ENCODE data around the gene OGFOD2.

Gene OGFOD2

DNA sequence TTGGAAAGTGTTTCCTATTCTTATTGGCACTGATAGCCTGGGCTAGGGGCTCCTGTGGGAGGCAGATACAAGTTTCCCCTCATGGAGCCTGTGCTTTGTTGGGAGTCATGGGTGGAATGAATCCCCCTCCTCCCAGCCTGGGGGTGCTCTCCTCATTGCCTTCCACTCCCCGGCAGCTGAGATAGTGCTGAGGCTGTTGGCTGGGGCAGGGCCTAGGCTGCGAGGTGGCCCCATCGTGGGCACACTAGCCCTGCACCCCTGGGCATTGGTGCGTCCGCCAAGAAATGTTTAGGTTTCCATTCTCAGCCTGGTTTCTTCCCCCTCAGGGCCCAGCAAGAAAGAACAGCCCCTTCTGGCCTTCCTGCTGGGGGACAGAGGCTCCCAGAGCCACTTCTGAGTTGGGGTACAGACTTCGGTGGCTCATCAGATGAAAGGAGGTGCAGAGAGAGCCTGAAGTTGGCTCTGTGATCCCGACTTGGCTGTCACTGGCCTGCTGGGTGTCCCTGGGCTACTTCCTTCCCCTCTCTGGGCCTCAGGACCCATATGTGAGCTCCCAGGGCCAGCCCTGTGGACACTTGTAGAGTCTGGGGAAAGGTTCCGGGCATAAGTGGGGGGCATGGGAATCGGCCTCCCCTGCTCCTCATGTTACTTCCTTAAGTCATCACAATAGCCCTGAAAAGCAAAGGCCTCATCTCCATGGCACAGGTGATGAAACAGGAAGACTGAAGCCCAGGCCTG, 2.8 kb downstream of the OGFOD2 start:
- DNase-seq = no peak

DNA sequence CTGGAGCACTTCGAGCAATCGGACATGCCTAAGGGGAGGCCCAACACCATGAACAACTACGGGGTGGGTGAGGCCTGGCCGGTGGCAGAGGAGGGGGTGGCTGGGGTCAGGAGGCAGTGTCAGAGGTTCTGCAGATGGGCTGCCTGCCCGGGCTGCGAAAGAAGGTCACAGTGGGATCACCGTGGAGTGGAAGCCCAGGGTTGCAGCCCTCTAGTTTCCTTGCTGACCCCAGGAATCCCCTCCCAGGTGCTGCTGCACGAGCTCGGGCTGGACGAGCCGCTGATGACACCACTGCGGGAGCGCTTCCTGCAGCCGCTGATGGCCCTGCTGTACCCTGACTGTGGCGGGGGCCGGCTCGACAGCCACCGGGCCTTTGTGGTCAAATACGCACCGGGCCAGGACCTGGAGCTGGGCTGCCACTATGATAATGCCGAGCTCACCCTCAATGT, 3.5 kb downstream of the OGFOD2 start:
- DNase-seq = no peak

DNA sequence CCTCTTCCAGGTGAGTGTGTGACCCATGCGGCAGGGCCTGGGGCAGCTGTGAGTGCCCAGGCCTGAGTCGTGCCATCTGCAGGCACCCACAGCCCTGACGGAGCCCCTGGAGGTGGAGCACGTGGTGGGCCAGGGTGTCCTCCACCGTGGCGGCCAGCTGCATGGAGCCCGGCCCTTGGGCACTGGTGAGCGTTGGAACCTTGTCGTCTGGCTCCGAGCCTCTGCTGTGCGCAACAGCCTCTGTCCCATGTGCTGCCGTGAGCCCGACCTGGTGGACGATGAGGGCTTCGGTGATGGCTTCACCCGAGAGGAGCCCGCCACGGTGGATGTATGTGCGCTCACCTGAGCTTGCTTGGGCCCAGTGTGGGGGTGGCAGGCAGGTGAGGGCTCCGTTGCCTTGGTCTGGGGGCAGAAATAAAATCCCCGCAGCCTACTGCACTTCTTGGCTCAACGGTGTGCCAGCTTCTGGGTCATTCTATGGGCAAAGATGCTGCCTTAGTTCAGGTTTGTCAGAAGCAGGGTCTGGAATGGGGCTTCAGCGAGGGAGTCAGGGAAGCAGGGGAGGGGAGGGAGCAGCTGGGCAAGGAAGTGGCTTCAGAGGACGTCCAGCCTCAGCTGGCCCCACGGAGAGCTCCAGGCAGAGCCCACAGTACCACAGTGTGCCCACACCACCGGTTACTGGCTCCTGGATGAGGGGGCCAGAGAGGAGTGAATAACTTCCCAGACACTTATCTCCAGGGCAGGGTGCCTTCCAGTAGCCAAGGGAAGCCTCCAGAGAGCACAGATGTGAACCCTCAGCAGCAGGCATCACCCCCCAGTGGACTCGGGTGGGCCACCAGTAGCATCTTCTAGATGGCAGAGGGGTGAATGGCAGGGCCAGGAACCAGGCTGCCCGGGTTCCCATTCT, 4.2 kb downstream of the OGFOD2 start:
- no peak for DNase-seq

DNA sequence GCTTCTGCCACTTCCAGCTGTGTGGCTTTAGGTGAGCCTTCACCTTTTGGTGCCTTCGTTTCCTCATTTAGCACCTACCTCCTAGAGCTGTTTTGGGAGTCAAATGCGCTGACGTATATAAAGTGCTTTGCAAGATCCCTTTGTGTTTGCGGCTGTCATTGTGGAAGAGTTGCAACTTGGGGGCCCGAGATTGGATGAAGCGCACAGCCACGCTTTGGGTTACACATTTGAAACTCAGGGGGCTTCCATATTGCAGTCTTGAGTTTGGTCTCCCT, 4.8 kb downstream of the OGFOD2 start:
- DNase-seq = no peak

DNA sequence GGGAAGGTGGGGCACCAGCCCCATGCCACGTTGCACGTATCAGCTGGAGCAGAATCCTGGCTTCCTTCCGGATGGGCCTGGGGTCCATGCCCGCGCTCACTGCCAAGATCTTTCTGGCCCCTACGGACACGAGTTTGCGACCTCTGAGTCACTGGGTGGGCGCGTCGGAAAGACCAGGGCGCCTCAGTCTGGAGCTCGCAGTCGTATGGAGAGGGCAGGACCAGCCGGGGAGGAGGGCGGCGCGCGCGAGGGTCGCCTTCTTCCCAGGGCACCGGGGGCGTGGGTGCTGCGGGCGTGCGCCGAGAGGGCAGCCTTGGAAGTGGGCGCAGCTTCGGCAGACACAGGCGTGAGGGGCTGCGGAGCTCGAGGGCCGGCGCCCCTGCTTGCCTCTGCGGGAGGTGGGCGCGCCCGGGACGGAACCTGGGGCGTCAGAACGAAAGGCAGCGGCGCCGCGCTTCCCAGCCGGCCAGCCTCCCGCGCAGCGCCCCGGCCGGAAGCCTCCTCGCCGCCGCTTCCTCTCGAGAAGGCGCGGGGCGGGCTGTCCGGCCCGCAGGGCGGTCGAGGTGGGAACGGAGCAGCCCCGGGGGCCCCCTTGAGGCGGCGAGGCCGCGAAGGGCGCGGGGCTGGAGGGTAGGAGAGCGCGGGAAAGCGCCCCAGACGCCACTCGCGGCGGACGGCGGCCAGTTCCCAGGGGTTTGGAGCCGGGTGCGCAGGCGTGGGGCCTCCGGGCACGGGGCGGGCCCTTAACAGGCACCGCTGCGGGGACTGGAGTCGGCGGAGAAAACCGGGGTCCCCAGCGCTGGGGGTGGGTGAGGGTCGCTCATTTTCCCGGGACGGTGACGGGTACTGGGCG, 5.4 kb downstream of the OGFOD2 start, which contains the start of gene ARL6IP4:
TSS of gene ARL6IP4 (plus strand) at position 499 of the 853 bp plus-strand sequence. CDS start 459 bp downstream, outside the sequence.
- peak; percentile 40 for DNase-seq

DNA sequence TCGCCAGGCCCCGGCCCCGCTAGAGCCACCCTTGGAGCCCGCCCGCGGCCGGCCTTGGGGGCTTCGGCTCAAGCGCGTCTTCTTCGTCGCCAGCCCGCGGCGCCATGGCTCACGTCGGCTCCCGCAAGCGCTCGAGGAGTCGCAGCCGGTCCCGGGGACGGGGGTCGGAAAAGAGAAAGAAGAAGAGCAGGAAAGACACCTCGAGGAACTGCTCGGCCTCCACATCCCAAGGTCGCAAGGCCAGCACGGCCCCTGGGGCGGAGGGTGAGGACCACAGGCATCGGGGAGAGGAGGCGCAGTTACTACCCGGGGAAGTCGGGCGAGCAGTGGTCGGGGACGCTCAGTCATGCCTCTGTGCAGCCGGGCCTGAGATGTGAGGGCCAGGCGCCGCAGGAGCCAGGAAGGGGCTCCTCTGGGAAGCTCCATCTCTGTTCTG, 6.0 kb downstream of the OGFOD2 start:
- DNase-seq = no peak

DNA sequence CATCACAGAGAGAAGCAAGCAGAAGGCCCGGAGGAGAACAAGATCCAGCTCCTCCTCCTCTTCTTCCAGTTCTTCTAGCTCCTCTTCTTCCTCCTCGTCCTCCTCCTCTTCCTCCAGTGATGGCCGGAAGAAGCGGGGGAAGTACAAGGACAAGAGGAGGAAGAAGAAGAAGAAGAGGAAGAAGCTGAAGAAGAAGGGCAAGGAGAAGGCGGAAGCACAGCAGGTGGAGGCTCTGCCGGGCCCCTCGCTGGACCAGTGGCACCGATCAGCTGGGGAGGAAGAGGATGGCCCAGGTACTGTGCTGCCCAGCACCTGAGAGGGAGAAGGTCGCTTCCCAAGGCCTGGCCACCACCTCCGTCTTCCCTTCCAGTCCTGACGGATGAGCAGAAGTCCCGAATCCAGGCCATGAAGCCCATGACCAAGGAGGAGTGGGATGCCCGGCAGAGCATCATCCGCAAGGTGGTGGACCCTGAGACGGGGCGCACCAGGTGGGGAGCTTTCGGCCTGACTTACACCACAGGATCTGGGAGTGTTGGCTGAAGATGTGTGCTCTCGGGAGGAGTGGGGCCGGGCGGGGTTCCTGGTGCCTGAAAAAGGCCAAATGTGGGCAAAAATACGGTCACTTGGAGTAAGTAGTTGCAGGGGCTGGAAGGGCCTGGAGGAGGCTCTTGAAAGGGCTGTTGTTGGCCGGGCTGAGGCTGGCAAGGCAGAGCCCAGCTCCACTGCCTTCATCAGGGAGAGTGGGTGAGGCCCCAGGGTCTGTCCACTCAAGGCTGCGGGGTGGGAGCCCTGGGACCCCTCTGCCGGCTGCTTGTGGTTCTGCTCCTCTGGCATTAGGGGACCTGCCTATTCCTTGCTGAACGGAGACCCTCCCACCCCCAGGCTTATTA, 6.8 kb downstream of the OGFOD2 start:
- no peak for DNase-seq

DNA sequence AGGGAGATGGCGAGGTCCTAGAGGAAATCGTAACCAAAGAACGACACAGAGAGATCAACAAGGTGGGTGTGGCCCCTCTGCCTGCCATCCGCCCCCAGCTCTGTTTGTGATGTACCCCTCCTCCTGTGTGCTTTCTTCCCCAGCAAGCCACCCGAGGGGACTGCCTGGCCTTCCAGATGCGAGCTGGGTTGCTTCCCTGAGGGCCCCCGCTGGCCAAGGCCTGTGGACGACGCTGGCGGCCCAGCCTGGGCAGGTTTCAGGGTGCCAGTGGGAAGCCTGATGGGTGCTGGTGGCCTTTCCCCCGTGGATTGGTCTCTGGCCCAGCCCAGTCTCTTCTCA, 7.4 kb downstream of the OGFOD2 start:
- DNase-seq = no peak

DNA sequence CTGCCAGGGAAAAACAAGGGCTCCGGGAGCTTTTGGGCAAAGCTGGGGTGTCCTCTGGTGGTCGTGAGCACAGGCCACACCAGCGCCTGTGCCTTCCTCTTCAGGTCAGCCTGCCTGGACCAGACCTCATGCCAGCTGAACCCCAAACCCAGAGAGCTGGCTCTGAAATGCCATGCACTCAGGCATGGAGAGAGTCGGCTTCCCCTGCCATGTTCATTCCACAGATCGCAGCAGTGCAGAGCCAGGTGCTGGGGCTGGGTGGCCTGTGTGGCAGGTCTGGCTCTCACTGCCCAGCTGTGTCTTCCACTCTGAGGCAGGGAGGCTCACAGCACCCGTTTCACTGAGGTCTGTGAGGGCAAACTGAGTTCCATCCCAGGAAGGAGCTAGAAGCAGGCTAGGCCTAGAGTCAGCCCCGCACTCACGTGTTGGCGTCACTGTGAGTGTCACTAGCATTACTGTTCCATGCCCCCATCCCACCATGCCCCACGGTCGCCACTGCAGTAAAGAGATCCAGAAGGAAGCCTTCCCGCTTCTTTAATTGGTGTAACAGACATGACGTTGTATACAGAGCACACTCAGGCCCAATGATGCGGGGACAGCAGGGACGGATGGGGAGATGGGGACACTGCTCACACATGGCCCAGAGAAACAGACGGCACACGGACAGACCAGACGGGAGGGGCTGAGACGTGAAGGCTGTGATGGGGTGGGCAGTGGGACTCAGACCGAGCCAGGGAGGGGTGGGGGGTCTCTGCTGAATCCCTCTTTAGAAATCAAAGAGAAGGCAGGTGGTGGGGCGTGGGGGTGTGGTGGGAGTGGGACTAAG, 8.1 kb downstream of the OGFOD2 start:
- no peak for DNase-seq

DNA sequence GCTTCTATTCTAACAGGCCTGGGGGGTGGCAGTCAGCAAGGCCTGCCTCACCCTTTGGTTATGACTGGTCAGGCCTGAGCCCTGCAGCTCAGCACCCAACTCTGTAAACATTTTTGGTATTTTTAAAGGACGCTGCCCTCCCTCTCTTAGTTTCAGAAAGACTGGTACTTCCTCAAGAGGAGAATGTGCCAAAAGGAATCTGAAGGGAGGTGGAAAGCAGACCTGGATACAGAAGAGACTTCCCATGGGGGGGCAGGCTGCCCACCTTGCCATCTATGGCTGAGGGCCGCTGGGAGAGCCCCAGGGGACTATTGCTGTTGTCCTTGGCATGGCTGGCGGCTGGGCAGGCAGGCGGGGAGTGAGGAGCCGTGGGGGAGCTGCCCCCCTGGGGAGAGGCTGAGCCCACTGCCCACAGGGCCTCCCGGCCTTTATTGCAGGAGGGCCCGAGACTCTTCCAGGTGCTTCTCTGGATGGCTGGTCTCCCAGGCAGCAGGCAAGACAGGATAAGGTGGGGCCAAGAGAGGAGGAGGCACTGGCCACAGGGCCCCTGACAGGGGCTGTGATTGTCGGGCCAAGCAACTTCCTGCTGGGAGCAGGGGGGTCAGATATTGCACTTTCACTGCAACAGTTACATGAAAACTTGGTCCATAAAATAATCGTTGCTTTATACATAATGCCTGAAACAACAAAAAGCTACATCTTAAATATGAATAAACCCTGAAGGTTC, 8.9 kb downstream of the OGFOD2 start:
- DNase-seq = no peak

DNA sequence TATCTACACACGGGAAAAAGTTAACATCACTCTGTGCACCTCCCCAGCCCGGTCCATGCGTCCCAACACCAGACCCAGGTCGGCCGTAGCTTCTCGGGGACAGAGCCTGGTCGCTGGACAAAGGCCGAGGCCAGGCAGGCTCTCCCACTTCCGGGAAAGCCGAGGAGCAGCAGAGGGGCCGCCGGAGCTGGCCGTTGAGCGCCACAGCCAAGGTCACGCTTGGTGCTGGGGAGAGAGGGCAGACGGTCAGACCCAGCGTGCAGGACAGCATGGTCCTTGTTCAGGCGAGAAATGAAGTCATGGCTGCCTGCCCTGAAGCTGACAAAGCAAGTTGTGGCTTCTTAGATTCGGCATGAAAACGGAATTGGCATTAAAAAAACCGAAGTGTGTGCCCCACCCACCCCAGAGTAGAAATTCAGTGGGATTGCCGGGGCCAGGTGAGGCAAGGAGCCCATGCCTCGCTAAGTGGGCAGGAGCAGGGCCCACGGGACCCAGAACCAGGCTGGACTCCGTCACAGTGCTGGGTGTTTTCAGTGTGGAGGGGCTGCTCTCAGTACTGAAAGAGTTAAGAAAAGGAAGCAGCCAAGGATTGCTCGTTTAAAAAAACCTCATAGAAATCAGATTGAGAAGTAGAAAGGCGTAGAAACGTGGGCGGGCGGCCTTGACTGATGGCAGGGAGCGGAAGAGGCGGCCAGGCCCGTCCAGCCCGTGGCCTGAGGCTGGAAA, 9.7 kb downstream of the OGFOD2 start:
- DNase-seq = no peak

DNA sequence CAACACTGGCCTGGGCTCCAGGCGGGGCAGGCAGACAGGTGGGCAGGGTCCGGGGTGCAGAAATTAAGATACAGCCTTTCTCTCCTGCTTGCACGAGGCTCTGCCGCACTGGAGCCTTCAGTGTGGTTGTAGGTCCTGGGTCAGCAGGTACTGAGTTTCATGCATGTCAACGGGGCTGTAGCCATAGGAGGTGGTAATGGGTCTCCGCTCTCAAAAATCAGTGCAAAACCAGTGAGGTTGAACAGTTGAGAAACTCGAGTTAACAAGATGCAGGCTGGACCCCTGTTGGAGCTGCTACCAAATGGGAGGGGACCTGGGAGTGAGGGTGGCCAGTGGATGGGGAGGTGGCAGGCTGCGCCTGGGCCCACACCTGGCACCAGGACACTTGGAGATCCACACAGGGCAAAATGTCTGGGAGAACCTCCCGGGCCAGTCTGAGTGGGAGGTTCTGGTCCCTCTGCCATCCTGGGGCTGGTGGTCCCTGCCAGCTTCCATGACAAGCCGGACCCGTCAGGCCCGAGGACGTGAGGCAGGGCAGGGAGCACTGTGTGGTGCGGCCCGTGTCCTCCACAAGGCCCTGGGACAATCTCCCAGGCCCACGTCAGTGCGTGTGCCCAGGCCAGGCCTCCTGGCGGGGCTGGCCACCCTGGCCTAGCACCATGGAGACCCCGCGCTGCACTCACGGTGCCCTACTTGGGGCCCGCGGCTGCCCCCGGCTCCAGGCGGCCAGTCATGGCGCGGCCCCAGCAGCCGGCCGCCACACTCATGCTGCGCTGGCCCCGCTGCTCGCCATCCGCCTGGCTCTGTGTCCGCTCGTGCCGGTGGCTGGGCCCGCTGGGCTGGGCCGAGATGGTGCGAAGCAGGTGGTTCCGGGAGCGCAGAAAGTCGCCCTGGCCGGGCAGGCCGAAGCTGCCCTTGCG, 10.6 kb downstream of the OGFOD2 start:
- DNase-seq = no peak

DNA sequence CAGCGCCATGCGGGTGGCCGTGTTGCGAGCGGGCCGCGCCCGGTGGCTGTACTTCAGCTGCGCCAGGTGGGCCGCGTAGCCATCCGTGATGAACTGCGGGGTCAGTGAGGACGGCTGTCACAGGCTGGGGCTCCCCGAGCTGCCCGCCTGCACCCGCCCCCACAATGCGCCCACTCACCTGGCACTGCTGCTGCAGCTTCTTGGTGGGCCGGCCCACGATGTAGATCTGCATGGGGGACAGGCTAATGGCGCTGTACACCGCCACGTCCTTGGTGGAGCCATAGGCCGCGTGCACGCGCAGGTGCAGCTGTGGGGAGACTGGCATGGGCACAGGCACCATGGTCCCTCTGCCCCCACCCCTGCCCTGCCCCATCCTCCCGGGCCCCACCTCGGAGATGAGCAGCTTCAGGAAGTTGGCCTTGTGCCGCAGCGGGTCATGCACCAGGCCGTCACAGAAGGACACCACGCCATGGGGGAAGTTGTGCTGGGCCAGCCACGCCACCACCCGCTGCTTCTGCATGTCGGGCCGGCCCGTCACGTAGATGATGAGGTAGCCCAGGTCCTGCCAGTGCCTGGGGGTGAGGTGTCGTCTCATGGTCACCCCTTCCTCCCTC, 11.3 kb downstream of the OGFOD2 start:
- no peak for DNase-seq

DNA sequence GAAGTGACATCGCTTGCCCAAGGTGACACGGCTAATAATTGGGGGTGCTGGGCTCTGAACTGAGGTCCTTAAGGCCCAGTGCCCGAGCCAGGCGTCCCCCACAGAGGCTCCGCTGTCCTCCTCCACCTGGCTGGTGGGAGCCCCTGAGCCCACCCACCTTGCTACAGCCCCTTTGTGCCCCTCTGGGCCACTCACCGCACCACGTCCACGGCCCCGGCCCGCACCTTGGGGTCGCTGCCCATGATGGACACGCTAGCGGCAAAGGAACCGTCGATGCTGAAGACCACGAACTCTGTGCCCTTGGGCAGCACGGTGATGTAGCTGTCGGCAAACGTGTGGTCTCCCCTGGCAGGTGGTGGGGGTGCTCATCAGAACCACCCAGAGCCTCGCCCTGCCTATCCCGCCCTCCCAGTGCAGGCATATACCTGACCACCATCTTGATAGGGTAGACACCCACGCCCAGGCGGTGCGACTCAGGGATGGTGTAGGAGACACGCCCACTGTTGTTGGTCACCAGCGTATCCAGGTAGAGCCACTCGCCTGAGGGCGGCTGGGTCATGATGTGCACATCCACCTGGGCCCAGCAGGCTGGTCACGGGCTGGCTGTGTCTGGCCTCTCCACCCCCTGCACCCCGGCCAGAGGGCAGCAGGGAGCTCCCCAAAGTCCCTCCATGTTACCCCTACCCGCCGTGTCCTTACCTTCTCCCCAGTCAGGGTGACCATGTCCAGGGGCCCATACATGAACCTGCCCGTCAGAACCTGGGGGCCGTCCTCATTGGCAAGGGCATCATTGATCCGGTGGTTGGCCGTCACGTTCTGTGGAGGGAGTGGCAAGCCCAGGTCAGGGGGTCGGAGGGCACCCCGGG, 12.3 kb downstream of the OGFOD2 start:
- DNase-seq = no peak

DNA sequence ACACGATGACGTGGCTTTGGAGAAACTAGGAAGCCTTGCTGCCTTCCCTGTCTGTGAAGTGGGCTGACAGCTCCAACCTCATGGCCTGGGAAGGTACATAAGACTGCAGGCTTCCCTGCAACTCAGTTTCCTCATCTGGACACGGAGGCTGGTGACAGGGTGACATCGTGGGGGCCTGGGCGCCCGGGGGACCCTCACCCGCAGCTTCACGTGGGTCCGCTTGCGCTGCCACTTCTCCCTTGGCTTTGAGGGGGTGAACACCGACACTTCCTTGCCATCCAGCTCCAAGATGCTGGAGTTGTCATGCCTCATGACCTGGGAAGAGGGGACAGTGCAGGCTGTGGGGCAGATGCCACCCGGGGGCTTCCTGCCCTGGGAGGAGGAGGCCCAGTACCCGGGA, 13.0 kb downstream of the OGFOD2 start:
- no peak for DNase-seq

DNA sequence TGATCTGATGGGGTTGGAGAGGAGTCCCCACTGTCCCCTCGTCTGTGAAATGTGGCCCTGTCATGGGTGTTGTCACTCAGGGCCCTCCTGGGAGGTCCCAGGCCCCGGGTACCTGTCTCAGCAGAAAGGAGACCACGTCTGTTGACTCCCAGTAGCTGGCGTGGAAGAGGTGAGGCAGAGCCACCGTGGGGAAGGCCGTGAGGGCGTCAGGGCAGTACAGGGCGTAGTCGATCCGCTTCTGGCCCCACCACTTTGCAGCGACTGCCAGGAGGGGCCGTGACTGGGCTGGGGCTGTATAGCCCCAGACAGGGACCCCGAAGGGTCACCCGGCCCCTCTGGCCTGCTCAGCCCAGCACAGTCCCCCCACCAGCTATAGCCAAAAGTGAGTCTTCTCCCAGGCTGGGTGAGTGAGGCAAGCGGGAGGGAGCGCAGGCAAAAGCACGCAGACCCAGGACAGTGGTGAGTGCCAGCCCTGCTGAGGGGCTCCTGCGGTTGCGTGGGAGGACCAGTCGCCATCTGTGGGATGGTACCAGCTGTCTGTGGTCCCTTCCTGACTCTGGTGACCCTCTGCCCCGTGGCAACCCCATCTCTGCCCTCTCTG, 13.7 kb downstream of the OGFOD2 start:
- DNase-seq = no peak
